ENCODE results near the gene TMEM131. TPM values are rescaled to one million over a fixed set of nuclear protein-coding genes. Genes with fewer than 3 reads are reported as not detected.

Gene TMEM131
- total RNA-seq, 1 donor from 2014 or later = 58.8 TPM

DNA sequence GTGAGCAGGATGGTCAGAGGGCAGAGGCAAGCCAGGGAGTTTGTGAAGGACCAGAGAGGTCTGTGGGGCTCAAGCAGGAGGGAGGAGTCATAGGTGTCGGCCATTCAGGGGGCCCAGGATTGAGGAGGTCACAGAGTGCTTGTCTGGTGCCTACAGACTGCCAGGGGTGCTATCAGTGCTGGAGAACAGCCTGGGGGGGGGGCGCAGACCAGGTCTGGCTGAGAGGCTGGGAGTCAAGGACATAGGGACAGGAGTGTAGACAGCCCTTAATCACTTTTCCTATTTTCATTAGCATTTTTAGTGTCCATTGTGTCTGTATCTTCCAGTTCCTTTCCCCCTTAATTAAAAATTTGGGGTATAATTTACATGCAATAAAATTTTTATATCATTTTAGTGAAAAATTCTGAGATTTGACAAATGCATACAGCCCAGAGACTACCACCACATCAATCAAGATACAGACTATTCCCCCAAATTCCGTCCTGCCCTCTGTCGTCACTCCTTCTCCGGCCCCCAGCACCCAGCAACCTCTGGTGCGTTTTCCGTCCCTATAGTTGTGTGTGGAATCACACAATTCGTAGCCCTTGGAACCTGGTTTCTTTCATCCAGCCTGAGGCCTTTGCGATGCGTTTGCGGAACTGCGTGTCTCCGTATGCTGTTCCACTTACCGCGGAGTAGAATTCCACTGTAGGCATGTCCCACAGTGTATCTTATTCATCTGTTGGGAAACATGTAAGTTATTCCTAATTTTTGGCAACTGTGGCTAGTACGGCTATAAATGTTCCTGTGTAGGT, 276.2 kb downstream of the TMEM131 start:
- no peaks in the 10 kb centered on the region for H3K27me3 Mint-ChIP-seq
- no peaks in the 10 kb centered on the region for H3K9me3 Mint-ChIP-seq (ENCODE audit: low read depth)
- H3K4me3 Mint-ChIP-seq (ENCODE audit: low read depth) = no peak overlapping the region
- peak overlapping the region; percentile 15 for H3K27ac Mint-ChIP-seq
- peaks cover 12% of the 10 kb centered on the region for H3K4me1 Mint-ChIP-seq (ENCODE audit: low read depth)
- DNase-seq (ENCODE audit: low spot score, unreplicated experiment) = no peak
- TF ChIP-seq, protein P1, sequence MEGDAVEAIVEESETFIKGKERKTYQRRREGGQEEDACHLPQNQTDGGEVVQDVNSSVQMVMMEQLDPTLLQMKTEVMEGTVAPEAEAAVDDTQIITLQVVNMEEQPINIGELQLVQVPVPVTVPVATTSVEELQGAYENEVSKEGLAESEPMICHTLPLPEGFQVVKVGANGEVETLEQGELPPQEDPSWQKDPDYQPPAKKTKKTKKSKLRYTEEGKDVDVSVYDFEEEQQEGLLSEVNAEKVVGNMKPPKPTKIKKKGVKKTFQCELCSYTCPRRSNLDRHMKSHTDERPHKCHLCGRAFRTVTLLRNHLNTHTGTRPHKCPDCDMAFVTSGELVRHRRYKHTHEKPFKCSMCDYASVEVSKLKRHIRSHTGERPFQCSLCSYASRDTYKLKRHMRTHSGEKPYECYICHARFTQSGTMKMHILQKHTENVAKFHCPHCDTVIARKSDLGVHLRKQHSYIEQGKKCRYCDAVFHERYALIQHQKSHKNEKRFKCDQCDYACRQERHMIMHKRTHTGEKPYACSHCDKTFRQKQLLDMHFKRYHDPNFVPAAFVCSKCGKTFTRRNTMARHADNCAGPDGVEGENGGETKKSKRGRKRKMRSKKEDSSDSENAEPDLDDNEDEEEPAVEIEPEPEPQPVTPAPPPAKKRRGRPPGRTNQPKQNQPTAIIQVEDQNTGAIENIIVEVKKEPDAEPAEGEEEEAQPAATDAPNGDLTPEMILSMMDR (IDR thresholded peaks at IDR 0.05; ENCODE audit: unreplicated experiment) = no peak
- no peaks in the 10 kb centered on the region for H3K36me3 Mint-ChIP-seq (ENCODE audit: insufficient read depth)

DNA sequence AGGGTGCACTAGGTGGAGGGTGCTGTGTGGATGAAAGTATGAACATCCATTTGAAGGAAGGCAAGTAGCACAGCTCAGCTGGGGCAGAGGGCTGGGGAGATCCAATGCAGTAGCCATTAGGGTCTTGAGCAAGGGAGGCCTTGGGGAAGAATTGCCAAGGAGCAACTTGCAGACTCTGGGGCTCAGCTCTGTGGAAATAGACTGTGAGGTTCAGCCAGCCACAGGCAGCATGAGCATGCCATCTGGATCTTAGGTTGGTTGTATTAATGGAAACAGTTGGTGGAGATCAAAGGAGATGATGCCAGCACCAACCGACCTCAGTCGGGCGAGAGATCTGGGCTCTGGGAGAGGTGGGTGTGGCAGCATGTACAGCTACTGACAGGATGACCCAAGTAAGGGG, 276.8 kb downstream of the TMEM131 start:
- TF ChIP-seq, protein P1 (IDR thresholded peaks at IDR 0.05; ENCODE audit: unreplicated experiment) = no peak
- H3K4me1 Mint-ChIP-seq (ENCODE audit: low read depth) = peaks cover 12% of the 10 kb centered on the region
- DNase-seq (ENCODE audit: low spot score, unreplicated experiment) = no peak
- no peaks in the 10 kb centered on the region for H3K36me3 Mint-ChIP-seq (ENCODE audit: insufficient read depth)
- H3K4me3 Mint-ChIP-seq (ENCODE audit: low read depth) = no peak overlapping the region
- H3K9me3 Mint-ChIP-seq (ENCODE audit: low read depth) = no peaks in the 10 kb centered on the region
- H3K27me3 Mint-ChIP-seq = no peaks in the 10 kb centered on the region
- H3K27ac Mint-ChIP-seq = peak overlapping the region; percentile 15

DNA sequence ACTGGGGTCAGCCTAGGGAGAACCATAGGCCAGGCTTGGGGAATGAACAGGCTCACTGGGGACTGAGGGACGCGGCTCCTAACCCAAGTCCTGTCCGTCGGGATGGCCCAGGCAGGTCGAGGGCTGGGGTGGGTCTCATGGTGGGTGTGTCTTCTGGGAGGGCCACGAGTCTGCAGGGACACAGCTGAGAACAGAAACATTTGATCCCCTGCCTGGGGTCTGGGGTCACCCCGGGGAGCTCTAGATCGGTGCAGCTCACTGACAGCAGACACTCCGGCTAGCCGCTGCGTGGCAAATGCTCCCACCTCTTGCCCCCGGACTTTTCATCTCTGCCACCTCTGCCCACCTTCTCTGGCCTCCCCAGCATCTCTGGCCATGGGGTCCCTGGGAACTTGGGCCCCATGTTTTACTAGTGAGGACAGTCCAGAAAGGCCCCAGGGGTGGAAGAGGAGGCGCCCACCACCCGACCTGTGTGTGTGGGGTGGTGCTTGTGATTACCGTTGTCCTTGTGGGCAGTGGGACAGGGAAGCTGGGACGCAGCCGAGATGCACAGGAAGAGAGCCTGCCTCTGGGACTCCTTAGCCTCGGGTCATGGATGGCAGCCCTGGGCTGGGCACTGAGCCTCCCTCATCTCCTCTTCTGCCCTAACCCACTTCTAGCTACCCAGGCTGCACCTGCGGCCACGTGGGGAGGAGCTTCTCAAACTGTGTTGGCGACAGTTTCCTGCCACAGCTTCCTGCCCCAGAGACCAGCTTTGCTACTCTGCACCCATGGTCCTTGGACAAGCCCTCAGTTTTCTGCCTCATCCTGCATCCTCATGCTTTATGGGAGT, 277.5 kb downstream of the TMEM131 start:
- Mint-ChIP-seq H3K9me3 (ENCODE audit: low read depth) (no peaks in the 10 kb centered on the region), H3K4me3 (ENCODE audit: low read depth) (no peak overlapping the region), H3K36me3 (ENCODE audit: insufficient read depth) (no peaks in the 10 kb centered on the region), H3K27me3 (no peaks in the 10 kb centered on the region), H3K4me1 (ENCODE audit: low read depth) (peaks cover 15% of the 10 kb centered on the region), H3K27ac (peak overlapping the region; percentile 59)
- DNase-seq (ENCODE audit: low spot score, unreplicated experiment) = no peak
- TF ChIP-seq, protein P1 (IDR thresholded peaks at IDR 0.05; ENCODE audit: unreplicated experiment) = no peak

DNA sequence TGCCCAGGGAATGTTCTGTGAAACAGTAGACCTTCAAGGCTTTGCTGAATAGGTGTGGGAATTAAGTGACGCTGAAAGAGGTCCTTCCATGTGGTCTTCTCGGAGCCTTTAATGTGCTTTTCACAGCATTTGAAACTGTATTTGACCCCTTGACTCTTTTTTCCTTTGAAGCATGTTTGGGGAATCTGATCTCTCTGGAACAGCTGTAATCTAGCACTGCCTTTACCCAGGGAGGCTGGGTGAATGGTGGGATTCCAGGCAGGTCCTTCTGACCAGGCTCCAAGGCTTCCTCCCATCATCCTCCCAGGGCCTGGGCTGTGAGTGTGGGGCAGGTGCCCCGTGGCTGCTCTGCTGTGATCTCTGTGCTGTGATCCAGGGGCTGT, 278.1 kb downstream of the TMEM131 start:
- DNase-seq (ENCODE audit: low spot score, unreplicated experiment) = no peak
- peak overlapping the region; percentile 59 for H3K27ac Mint-ChIP-seq
- H3K27me3 Mint-ChIP-seq = no peaks in the 10 kb centered on the region
- H3K4me3 Mint-ChIP-seq (ENCODE audit: low read depth) = no peak overlapping the region
- H3K4me1 Mint-ChIP-seq (ENCODE audit: low read depth) = peaks cover 18% of the 10 kb centered on the region
- TF ChIP-seq, protein P1 (IDR thresholded peaks at IDR 0.05; ENCODE audit: unreplicated experiment) = no peak
- H3K36me3 Mint-ChIP-seq (ENCODE audit: insufficient read depth) = no peaks in the 10 kb centered on the region
- no peaks in the 10 kb centered on the region for H3K9me3 Mint-ChIP-seq (ENCODE audit: low read depth)
